ENCODE data around the gene JMJD8. TPM values are rescaled to one million over a fixed set of nuclear protein-coding genes. Genes with fewer than 3 reads are reported as not detected.

JMJD8 gene
- total and polyA plus RNA-seq, 9 of the 15 experiments (the other 6 are each of a cell fraction or from before 2014, with no cell fraction given) = 1.2 to 50.6 (median 29.3) TPM

GRCh38 chr16:673399-673991 is 10.6 kb downstream of the JMJD8 start:
- Histone ChIP-seq H3K4me3 (no peak overlapping the region), H3K27ac (ENCODE audit: extremely low read depth, low read depth, low read length) (peak overlapping the region; percentile 72; the same call in 1 of the 3 replicates), H3K4me2 (ENCODE audit: insufficient read depth, low read length) (no peak overlapping the region), H3K4me1 (replicated peaks in 1 of 2; ENCODE audit: control insufficient read depth in 2 of 2, insufficient read depth in 2 of 2, low read length in 2 of 2) (peaks cover 20 to 98% of the 10 kb centered on the region in 2 experiments), H3K79me2 (ENCODE audit: control insufficient read depth, insufficient read depth, low read length) (peaks cover 22% of the 10 kb centered on the region), H2AFZ (ENCODE audit: low read depth, low read length) (no peak overlapping the region), H4K20me1 (replicated peaks; ENCODE audit: control insufficient read depth, insufficient read depth, low read length) (0 out of 2 replicates have a peak, but pooled peaks cover 4% of the 10 kb centered on the region), H3K9me1 (ENCODE audit: control insufficient read depth, insufficient read depth, low read length) (no peaks in the 10 kb centered on the region), H3K27me3 (ENCODE audit: control insufficient read depth in 2 of 2, insufficient read depth in 2 of 2, low read length in 2 of 2) (no peaks in the 10 kb centered on the region), H3K36me3 (ENCODE audit: control insufficient read depth, insufficient read depth, low read length) (peaks cover 63% of the 10 kb centered on the region), H3K9me3 (replicated peaks; ENCODE audit: control insufficient read depth, insufficient read depth, low read depth, low read length) (no peaks in the 10 kb centered on the region), H3K9ac (ENCODE audit: insufficient read depth in 1 of 2, low read depth in 2 of 2, low read length in 2 of 2) (peak overlapping the region in 1 of 2 experiments; percentile 61; a peak in 2 of 4 replicates)
- ChIA-PET POLR2A (interaction anchor here (0.6 to 1.6 kb wide), 6 partner anchors 9 to 107 kb away, joined by 3 to 5 read pairs (median 3); partner anchors contain the start of gene NHLRC4), CTCF (ENCODE audit: low intra/inter-chr PET ratio) (no interaction called here)
- TSS peak; percentile 33 for BruUV-seq (replicated peaks)
- FAIRE-seq = no peak
- no peak for DNase-seq (ENCODE audit: extremely low read depth in 1 of 4, low spot score in 3 of 4)
- in situ Hi-C loops (cut with MboI) (loop anchor here (10.0 kb wide), 1 partner anchor 279 kb away; the partner anchor contains the start of gene NME4), intact Hi-C loops (cut with micrococcal nuclease) (no loop called here)
- WGBS (ENCODE audit: insufficient coverage, low coverage, missing lambda C conversion rate) = 93% methylated on average over 15 of the region's 18 CpGs
- no peak for ATAC-seq
- TF ChIP-seq TGIF2 (CRISPR knock-in tag; IDR thresholded peaks at IDR 0.05) (no peak), RBFOX2 (IDR thresholded peaks at IDR 0.05; ENCODE audit: low read depth, low read length) (peak; percentile 29; the same call in 1 of the 2 replicates), POLR2G (IDR thresholded peaks at IDR 0.05; ENCODE audit: low read depth, low read length) (peak; percentile 29; the same call in 1 of the 2 replicates)

- Histone ChIP-seq H3K9ac (ENCODE audit: insufficient read depth in 1 of 2, low read depth in 2 of 2, low read length in 2 of 2) (peak overlapping the region in 1 of 2 experiments; percentile 61; a peak in 1 of 4 replicates), H3K27ac (ENCODE audit: extremely low read depth, low read depth, low read length) (no peak overlapping the region), H3K36me3 (ENCODE audit: control insufficient read depth, insufficient read depth, low read length) (peaks cover 63% of the 10 kb centered on the region), H3K9me1 (ENCODE audit: control insufficient read depth, insufficient read depth, low read length) (no peaks in the 10 kb centered on the region), H3K27me3 (ENCODE audit: control insufficient read depth in 2 of 2, insufficient read depth in 2 of 2, low read length in 2 of 2) (no peaks in the 10 kb centered on the region), H2AFZ (ENCODE audit: low read depth, low read length) (no peak overlapping the region), H3K9me3 (replicated peaks; ENCODE audit: control insufficient read depth, insufficient read depth, low read depth, low read length) (no peaks in the 10 kb centered on the region), H3K4me3 (no peak overlapping the region), H3K79me2 (ENCODE audit: control insufficient read depth, insufficient read depth, low read length) (peaks cover 28% of the 10 kb centered on the region), H3K4me2 (ENCODE audit: insufficient read depth, low read length) (no peak overlapping the region), H3K4me1 (replicated peaks in 1 of 2; ENCODE audit: control insufficient read depth in 2 of 2, insufficient read depth in 2 of 2, low read length in 2 of 2) (peaks cover 19 to 98% of the 10 kb centered on the region in 2 experiments), H4K20me1 (replicated peaks; ENCODE audit: control insufficient read depth, insufficient read depth, low read length) (0 out of 2 replicates have a peak, but pooled peaks cover 4% of the 10 kb centered on the region)
- no TSS peak for BruUV-seq (replicated peaks)
- POLR2A ChIA-PET = interaction anchor here (0.7 to 1.6 kb wide), 5 partner anchors 10 to 106 kb away, joined by 3 to 5 read pairs (median 3); partner anchors contain the start of gene NHLRC4
- TF ChIP-seq CREBBP (IDR thresholded peaks at IDR 0.05; ENCODE audit: low read depth, low read length) = no peak
- TF ChIP-seq POLR2G (IDR thresholded peaks at IDR 0.05; ENCODE audit: low read depth, low read length) = 0 out of 2 replicates have a peak, but pooled peaks have one; percentile 30
- DNase-seq (ENCODE audit: extremely low read depth in 1 of 4, low spot score in 3 of 4) (no peak), ATAC-seq (no peak), FAIRE-seq (no peak)
- WGBS (ENCODE audit: insufficient coverage, low coverage, missing lambda C conversion rate) = over 99% methylated on average over 19 of the region's 21 CpGs
- in situ Hi-C loops (cut with MboI) (loop anchor here (10.0 kb wide), 1 partner anchor 278 kb away; the partner anchor contains the start of gene NME4), intact Hi-C loops (cut with micrococcal nuclease) (no loop called here)
- CTCF ChIA-PET (ENCODE audit: low intra/inter-chr PET ratio) = interaction anchor here (0.6 kb wide), 1 partner anchor 94 kb away, joined by 3 read pairs; no protein-coding TSS in a partner anchor
Observed at GRCh38 chr16:672851-673250, 11.3 kb downstream of the JMJD8 start.

All from K562 (cell line).